LNCAP (cell line): ENCODE results near the gene TFRC.

Experiments used
- TF ChIP-seq, protein P1 (sequence below): fragments of 450-650 bp; IDR thresholded peaks from 2 replicates; pipeline ENCODE4 v1.5.1; 2017; ENCODE audit warnings: mild to moderate bottlenecking

The TFRC gene

DNA sequence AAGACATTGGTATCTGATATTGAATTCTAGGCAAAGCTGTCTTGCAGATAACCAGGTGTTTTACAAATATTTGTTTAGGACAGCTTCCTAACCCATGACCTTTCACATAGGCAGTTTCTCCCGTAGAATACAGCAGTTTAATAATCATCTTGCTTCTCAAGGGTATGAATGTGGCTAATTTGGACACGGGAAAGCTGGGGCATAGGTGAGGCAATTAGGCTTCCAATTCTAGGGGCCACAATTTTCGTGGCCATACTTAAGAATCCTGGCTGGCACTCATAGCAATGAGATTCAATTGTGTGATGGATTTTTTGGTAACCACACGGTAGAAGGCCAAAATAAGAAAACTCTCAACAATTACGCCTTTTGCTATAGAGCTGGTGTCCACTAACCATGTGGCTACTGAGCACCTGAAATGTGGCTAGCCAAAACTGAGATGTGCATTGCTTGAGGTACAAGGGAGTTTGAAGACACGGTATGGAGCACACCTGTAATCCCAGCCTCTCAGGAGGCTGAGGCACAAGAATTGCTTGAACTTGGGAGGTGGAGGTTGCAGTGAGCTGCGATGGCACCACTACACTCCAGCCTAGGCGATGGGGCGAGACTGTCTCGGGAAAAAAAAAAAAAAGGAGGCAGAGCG lies 34.4 kb downstream of the TFRC start:
- TF ChIP-seq, protein P1, sequence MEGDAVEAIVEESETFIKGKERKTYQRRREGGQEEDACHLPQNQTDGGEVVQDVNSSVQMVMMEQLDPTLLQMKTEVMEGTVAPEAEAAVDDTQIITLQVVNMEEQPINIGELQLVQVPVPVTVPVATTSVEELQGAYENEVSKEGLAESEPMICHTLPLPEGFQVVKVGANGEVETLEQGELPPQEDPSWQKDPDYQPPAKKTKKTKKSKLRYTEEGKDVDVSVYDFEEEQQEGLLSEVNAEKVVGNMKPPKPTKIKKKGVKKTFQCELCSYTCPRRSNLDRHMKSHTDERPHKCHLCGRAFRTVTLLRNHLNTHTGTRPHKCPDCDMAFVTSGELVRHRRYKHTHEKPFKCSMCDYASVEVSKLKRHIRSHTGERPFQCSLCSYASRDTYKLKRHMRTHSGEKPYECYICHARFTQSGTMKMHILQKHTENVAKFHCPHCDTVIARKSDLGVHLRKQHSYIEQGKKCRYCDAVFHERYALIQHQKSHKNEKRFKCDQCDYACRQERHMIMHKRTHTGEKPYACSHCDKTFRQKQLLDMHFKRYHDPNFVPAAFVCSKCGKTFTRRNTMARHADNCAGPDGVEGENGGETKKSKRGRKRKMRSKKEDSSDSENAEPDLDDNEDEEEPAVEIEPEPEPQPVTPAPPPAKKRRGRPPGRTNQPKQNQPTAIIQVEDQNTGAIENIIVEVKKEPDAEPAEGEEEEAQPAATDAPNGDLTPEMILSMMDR, result no peak

DNA sequence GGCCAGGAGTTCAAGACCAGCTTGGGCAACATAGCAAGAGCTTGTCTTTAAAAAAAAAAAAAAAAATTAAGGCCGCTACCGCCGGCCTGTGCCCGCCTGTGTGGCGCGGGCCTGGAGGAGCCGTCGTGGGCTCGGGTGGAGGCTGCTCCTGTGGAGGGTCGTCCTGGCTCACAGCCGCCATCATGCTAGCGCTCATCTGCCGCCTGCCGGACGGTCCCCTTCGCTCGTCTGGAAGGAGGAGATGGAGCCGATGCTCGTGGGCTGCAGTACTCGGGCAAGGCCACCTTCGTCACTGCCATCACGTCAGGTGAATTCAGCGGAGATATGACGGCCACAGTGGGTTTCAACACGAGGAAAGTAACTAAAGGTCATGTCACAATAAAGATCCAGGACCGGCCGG lies 37.4 kb downstream of the TFRC start:
- TF ChIP-seq, protein P1, result no peak

DNA sequence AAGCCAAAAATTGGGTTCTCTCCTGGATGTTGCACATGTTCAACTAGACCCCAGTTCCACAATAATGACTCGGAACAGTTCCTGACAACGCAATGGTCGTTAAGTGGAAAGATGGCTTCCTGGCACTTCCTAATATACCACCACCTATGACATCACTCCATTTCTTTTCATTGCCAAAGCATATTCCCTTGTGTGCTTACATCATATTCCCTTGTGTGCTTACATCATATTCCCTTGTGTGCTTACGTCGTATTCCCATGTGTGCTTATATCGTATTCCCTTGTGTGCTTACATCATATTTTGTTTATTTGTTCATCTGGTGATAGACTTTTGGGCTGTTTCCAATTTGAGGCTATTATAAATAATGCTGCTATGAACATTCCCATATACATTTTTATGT lies 39.2 kb downstream of the TFRC start:
- TF ChIP-seq, protein P1, result no peak

DNA sequence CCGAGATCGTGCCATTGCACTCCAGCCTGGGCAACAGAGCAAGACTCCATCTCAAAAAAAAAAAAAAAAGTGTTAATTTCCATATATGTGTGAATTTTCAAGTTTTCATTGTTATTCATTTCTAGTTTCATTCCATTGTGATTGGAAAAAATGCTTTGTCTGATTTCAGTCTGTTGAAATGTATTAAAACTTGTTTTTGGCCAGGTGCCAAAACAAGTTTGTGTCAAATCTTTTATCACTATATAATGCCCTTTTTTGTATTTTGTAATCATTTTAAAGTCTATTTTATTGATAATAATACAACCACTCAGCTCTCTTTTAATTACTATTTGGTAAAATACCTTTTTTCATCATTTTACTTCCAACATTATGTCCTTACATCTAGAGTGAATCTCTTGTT lies 42.5 kb downstream of the TFRC start:
- TF ChIP-seq, protein P1, result no peak

DNA sequence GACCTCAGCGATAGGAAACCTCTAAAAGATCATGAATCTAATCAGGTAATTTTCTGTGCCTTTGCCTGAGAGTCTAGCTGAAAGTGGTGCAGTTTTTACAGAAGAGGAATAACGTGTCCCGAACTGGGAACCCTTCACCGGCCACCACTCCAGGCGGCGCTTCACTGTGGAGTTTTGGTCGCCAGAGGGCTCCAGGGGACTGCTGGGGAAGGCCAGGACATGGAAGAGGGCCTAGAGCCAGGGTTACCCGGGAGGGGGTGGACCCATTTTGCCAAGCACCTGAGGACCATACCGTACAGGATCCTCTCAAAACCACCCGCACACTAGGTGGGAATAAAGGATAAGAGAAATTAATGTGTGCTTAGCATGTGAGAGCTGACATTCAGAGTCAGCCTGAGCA lies 55.8 kb downstream of the TFRC start:
- TF ChIP-seq, protein P1, result peak; percentile 42

DNA sequence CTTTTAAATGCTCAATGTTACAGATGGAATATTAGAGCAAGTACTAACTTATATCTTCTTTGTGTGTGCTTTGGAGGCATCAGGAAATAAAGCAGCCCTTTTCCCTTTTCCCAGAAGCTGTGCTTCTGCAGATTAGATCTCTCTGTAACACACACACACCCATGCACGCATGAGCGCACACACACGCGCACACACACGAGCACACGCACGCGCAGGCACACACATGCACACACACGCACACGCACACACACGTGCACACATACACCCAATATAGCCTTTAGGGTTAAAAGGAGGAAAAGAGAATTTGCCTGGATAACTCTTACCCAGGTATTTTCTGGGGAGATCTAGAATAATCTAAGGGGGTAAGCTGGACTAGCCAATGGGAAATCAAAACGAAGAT lies 56.9 kb downstream of the TFRC start:
- TF ChIP-seq, protein P1, result no peak

DNA sequence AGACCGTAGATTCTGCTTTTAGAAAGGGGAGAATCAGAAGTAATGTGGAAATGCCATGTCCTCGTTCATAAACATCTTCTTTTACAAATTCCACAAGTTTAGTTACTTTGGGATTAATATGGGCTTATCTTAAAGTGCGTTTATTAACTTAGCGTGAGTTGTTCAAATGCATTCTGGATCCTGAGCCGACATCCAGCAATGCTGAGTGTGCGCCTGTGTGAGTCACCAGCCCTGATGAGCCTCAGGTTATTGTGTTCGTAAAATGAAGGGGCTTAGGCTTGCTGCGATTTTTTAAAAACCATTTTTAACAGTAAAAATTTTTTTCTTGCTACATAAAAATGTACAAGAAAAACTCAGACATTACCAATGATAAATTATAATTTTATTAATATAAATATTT lies 57.9 kb downstream of the TFRC start:
- TF ChIP-seq, protein P1, result no peak

DNA sequence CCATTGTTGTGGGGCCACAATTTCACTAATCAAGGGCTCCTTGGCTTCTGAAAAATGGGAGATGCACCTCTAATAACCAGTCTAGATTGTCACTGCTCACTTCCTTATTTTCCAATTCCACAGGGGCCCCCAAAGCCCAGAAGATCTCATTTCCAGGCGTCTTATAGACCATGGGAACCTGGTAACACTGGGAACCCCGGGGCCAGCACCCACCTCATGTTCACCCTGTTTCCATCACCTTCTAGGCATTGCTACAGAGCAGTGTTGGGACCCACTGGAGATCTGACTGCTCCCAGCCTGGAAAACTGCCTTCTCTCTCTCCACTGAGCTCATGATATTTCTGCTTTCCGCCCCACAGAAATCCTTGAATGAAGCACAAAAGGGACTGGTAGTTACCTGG lies 61.5 kb downstream of the TFRC start:
- TF ChIP-seq, protein P1, result no peak
